GM21786 (cell line): ENCODE results near the gene LRRC70.
A peak's percentile ranks its signal among the peaks of the same experiment; 100 is the strongest.
"Not testable (repeated sequence)": the region's sequence is repeated elsewhere in the genome, so short reads cannot be mapped to it uniquely, and the experiment has no call there.

ENCODE experiments used
- ATAC-seq: cut with Tn5 transposase; IDR thresholded peaks from one replicate; pipeline ENCODE4 v1.9.1; 2021; ENCODE audit not compliant: unreplicated experiment

LRRC70 gene, protein sequence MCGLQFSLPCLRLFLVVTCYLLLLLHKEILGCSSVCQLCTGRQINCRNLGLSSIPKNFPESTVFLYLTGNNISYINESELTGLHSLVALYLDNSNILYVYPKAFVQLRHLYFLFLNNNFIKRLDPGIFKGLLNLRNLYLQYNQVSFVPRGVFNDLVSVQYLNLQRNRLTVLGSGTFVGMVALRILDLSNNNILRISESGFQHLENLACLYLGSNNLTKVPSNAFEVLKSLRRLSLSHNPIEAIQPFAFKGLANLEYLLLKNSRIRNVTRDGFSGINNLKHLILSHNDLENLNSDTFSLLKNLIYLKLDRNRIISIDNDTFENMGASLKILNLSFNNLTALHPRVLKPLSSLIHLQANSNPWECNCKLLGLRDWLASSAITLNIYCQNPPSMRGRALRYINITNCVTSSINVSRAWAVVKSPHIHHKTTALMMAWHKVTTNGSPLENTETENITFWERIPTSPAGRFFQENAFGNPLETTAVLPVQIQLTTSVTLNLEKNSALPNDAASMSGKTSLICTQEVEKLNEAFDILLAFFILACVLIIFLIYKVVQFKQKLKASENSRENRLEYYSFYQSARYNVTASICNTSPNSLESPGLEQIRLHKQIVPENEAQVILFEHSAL

DNA sequence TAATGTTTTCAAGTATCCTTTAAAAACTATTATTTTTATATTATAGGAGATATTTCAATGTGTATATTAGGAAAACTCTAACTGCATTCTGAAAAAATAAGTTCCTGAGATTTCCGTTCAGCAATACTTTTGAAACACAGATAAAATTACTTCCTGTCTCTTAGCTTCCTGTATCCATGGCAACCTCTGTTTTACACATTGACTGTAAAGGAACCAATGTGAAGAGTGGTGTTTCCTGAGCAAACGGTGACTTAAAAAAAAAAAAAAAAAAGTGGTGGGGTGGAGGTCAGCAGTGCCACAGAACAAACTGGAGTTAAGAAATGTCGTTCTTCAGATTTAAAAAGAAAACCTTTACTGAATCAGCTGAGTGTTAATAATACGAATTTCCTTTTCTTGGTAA lies at the start of gene LRRC70:
Gene LRRC70 (plus strand): TSS at position 280 of the 400 bp plus-strand sequence. CDS start 620 bp downstream, outside the sequence.
- ATAC-seq: peak; percentile 78

DNA sequence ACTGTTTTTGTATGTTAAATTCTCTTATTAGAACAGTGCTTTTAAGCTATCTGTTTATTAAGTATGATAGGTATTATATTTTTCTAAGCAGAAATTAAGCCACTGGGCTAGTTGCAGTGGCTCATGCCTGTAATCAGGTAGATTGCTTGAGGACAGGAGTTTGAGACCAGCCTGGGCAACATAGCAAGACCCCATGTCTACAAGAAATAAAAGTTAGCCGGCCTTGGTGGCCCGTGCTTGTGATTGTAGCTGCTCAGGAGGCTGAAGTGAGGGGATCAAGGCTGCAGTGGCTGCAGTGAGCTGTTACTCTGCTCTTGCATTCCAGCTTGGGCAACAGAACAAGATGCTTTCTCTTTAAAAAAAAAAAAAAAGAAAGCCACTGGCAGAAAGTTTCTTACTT lies 45.0 kb upstream of the LRRC70 start:
- ATAC-seq: no peak

DNA sequence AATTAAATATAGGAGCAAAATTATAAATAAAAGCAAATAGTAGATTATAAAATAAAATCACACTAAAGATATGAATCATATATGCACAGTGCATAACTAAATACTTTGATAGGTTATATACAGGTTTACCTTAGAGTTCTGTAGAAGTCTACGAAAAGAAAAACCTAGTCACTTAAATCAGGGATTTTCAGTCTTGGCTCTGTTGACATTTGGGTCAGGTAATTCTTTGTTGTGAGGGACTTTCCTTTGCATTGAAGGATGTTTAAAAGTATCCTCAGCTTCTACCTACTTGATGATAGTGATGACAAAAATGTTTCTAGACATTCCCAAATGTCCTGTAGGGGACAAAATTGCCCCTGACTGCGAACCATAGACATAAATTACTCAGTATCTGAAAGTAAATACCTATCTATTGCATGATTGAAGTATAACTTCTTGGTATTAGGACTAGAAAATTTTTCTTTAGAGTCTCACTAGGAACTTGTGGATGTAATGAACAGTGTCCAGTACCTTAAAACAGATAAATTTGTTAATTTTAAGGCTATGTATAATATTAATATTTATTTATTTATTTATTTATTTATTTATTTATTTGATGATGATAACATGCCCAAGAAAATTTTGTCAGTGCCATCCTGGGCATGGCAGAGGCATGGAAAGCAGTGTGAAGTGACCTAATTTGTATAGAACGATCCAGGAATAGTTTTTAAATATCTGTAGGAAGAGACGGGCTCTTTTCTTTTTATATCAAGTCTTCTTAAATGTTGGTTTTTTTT lies 44.0 kb upstream of the LRRC70 start:
- ATAC-seq: no peak

DNA sequence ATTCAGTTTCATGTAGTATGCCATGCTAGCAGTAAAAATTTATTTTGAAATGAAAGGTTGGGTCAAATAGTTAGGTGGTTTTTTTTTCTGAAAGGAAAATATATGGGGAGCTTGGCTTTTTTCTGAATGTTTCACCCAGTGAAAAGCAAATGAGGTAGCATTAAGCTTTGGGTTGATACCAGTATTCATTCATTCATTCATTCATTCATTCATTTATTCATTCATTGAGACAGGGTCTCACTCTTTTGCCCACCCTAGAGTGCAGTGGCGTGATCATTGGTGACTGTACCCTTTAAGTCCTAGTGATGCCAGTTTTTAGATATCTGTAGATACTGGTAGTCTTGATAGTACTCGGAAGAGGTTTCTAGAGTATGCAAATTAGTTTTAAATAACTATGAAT lies 42.4 kb upstream of the LRRC70 start:
- ATAC-seq: no peak

DNA sequence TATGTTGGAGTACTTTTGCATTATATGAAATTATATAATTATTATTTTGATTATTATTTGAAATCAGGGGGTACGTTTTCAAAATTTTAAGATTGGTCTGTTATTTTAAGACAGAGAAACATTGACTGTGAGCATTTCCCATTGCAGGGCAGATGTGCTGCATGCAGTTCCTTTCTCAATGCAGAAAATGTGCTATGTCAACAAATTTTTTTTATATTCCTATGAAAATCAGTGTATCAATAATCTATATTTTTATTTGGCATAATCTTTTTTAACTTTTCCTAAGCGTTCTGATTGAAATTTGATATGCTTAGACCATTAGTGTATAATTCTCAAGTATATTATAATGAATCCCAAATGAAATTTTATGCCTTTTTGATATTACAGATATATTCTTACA lies 41.8 kb upstream of the LRRC70 start:
- ATAC-seq: no peak

DNA sequence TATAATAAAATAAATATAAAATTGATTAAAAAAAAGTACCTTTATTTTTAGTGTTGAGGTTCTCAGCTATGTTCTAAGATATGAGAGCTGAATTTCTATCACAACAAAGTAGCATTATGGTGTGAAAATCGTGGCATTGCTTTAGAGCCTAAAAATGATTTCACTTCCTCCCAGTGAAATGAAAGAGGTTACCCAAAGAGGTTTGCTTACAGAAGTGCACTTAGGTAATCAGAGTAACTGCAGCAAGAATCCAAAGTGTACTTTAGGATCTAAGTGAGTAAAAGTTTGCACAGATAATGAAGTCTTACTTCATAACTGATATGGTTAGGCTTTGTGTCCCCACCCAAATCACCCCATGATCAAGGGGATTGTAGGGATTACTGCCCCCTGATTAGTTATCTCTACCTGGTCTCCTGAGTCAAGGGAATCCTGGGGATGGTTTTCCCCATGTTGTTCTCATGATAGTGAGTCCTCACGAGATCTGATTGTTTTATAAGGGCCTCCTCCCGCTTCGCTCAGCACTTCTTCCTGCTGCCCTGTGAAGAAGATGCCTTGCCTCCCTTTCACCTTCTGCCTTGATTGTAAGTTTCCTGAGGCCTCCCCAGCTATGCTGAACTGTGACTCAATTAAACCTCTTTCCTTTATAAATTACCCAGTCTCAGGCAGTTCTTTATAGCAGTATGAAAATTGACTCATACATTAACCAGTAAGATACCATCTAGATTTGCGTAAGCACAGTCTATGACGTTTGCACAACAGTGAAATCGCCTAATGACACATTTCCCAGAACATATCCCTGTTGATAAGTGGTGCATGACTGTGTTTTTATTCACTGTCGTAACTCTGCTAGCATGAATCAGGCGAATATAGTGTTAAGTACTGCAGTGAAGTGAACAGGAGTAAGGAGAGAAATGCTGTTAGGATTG lies 40.3 kb upstream of the LRRC70 start:
- no peak for ATAC-seq

DNA sequence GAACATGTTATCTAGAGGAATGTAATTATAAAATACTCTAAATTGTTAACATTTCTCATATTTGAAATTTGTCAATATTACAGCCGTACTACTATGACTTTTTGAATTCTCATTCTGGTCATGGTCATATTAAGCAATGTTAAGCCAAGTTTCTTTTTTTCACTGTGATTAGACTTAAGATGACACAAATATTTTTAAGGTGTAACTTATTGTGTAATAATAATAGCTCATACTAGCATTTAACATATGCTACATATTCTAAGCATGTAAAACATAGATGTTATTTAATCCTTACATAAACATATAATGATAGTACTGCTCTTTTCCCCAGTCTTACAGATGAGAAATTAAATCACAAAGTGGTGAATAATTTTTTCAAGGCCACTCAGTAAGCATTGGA lies 35.9 kb upstream of the LRRC70 start:
- ATAC-seq: no peak

DNA sequence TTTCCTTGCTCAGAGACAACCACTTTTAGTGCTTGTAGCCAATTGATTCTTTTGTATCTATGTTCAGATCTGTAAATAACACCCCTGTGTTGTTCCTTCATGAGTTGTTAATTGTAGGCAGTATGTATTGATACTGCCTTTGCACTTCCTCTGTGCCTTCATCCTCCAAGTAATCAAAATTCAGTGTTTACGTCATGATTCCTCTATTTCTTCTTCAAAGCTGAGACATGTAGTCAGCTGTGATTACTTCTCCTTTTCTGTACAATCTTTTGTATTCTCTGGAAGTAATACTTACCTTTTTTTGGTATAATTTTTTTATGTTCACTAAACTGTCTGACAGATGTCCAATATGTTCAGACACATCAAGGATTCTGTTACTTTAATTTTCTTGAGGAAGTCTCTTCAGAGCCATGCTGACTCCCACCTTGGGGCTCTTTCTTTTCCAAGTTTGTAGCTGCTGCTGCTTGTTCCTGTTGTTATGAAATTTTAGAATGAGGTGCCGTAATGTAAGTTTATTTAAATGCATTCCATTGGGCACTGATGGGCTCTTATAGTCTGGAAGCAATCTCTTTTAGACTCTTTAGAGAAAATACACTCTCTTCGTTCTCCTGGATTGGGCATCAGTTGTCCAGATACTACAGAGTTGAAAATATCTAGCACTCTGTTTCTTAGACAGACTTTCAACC lies 30.5 kb upstream of the LRRC70 start:
- ATAC-seq: no peak

DNA sequence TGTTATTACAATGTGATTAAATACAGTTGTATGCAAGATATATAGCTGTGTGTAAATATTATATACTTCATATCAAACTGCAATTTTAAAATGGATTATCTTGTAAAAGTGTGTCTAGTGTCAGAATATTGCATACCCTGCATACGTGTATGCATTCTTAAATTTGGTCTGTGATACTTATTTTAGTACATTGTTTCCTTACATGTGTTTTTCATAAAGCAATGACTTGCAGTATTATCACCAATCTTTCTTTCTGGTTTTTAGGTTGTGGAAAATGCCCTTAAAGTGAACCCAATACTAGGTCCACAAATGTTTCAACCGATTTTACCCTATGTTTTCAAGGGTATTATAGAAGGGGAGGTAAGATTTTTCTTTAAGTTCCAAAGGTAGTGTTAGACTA lies 28.5 kb upstream of the LRRC70 start:
- no peak for ATAC-seq

DNA sequence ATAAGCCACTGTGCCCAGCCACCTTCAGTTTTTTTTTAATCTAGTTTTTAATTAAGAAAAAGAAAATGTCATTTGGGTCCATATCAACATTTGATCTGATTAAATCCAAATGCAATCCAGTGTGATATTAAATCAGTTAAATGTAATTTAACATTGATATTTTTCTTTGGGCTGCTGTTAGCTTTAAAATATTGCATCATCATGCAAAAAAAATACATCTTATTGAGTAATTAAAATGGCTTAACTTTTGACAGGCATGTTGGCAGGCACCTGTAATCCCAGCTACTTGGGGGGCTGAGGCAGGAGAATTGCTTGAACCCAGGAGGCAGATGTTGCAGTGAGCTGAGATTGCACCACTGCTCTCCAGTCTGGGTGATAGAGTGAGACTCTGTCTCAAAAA lies 22.7 kb upstream of the LRRC70 start:
- ATAC-seq: no peak

DNA sequence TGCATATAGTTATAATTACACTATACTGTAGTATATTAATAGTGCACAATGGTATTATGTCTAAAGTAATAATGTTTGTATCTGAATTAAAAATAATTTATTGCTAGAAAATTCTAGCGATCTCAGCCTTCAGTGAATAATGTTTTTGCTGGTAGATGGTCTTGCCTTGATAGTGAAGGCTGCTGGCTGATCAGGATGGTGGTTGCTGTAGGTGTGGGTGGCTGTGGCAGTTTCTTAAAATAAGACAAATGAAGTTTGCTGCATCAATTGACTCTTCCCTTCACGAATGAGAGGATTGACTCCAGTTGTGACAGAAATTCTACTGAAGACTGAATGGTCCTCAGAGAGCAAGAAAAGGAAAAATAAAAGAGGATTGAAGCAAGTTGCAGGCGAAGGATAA lies 19.7 kb upstream of the LRRC70 start:
- no peak for ATAC-seq

DNA sequence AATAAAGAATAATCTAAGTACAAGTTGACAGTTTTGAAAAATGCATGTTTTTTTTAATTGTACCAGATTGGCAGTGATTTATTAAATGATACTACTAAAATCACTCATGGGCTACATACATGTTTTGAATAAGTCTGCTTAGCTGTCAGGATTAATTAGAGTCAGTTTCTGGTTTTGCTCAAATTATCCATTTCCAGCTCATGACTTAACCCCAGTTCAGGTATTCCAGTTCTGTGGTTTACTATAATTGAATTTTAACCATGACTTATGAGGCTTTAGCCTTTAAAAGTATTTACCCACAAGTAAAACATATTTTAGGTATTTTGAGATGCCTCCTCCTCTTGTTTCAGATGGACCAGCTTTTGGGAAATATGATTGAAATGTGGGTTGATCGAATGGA lies 17.8 kb upstream of the LRRC70 start:
- no peak for ATAC-seq

DNA sequence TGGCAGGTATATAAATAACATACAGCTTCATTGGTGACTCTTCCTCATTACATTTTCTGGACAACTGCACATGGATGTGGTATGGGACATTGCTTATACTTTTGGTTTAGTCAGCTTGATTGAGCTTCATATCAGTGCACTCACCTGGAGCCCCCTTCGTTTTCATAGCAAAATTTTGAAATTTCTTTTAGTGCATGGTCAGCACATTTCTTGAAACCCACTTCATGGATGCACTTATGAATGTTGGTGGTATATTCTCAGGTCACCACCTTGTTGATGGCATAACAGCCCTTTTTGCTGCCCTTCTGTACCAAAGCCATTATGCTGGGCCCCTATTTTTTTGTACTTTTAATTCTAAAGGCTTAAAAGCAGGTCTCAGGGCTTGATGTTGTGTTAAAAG lies 16.7 kb upstream of the LRRC70 start:
- ATAC-seq: no peak

DNA sequence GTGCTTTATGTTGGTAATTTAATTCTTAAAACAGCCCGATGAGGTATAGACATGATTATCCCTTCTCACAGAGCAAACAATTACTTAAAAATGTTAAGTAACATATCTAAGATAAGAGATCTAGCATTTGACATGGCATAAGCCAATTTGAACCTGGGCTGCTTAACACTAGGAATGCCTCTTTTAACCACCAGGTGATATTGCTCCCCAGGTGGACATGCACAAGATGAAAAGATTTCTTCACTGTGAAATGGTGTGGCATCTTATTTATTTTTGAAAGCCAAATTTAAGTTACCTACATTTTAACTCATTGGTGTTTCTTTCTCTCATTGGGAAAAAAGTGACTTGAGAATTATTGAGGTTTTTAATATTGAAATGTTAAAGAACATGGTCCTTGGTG lies 15.8 kb upstream of the LRRC70 start:
- ATAC-seq: no peak

DNA sequence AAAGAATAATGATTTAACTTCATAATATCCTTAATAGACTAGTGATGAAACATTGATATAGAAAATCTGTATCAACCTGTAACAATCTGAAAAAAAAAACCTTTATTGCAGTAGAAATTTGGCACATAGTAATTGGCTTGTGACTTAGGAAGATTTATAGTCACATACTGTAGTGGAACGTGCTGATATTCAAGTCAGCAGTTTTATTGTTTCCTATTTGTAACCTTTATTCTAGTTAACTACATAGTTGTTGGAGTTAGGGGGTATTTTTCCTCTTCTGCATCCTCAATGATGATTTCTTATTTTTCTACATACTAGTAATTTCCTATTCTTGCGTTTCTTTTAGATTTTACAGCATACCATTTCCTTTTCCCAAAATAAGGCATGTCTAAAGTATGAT lies 14.5 kb upstream of the LRRC70 start:
- no peak for ATAC-seq

DNA sequence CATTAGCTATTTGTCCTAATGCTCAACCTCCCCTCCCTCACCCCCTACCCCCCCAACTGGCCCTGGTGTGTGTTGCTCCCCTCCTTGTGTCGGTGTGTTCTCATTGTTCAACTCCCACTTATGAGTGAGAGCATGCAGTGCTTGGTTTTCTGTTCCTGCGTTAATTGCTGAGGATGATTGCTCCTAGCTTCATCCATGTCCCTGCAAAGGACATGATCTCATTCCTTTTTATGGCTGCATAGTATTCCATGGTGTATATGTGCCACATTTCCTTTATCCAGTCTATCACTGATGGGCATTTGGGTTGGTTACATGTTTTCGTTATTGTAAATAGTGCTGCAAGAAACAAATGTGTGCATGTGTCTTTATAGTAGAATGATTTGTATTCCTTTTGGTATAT lies 12.9 kb upstream of the LRRC70 start:
- not testable (repeated sequence) for ATAC-seq

DNA sequence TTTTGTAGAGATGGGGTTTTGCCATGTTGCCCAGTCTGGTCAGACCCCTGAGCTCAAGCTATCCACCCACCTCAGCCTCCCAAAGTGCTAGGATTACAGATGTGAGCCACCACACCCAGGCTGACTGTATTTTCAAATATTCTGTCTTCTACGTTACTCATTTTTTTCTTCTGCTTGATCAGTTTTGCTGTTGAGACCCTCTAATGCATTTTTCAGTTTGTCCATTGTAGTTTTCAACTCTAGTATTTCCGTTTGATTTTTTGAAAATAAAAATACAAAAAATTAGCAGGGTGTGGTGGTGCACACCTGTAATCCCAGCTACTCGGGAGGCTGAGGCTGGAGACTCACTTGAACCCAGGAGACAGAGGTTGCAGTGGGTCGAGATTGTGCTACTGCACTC lies 10.5 kb upstream of the LRRC70 start:
- no peak for ATAC-seq

DNA sequence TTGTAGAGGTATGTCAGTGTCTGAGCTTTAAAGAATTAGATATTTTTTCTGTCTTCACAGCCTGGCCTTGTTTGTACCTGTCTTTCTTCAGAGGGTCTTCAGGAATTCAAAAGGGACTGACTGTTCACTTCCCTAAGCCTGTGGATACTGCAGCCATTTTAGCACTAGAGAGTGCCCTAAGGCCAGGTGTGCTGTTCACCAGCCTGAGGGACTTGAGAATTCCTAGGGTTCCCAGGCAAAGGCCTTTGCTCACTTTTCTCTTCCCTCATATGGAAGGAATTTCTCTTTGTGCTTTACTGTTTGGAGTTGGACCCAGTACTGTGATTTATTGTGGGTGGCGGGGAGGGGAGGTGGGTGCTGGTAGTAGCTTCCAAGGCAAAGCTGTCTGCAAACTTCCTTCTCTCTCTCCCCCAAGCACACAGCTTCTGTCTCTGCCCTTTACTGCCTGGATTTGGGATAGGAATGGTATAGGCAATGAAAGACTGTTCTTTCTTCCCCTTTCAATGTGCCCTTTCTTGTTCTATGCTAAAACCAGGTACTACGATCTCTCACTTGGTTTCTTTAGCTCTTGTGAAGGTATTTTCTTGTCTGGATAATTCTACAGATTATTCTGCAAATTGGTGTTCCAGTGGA lies 9.7 kb upstream of the LRRC70 start:
- ATAC-seq: no peak

DNA sequence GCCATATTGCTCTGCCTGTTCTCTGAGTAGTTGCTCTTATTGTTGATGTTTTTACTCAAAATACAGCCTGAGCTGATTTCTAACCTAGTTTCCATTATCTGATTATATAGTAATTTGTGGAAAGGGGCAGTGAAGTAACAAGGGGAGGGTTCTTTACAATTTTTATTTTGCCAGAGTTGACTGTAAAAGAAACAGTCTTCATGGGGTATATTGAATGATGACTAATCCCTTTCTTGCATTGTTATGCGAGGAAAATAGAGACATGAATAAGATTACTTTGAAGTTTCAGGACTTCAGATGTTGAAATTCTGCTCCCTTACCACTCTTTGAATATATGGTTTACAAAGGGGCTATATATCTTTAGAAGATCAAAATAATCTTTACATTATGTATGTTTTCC lies 9.1 kb upstream of the LRRC70 start:
- no peak for ATAC-seq
